Measurements from ENCODE around the gene EVI5L. TPM values are rescaled to one million over a fixed set of nuclear protein-coding genes. Genes with fewer than 3 reads are reported as not detected.

EVI5L gene
- polyA plus RNA-seq, 4 donors = 2.9 to 8.4 (median 5.6) TPM

DNA sequence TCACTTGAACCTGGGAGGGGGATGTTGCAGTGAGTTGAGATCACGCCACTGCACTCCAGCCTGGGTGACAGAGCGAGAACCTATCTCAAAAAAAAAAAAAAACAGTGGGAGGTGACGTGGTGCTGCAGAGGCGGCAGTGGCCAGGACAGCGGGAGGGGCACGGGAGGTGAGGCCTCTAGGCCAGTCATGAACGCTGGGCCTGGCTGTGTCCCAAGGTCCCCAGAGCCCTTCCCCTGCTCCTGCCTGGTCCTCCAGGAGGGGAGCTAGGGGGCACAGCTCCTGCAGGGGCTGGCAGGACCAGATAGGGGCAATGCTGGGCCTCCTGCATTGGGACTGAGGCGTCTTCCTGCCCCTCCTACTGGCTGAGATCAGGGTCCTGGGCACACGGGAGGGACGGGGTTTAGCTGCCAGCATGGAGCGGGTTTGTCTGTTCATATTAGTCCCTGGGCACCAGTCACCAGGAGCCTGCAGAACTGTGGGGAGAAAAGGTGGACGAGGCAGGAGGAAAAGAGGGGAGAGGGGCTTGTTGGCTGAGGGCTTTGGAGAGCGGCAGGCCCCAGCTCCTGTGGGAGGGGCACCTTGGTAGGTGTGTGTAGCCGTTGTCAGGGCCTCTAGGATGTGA is 78.2 kb downstream of the EVI5L start:
- H3K4me1 ChIP-seq (ENCODE audit: control insufficient read depth in 3 of 3, insufficient read depth in 2 of 3, low read depth in 1 of 3, low read length in 2 of 3) = peaks cover 0 to 14% (median 0%) of the 10 kb centered on the region in 3 donors
- WGBS, 3 donors = 78 to 83% (median 80%) methylated on average over 14 of the region's 14 CpGs
- peaks cover 8 to 79% (median 18%) of the 10 kb centered on the region in 3 donors for H3K36me3 ChIP-seq (ENCODE audit: control insufficient read depth in 3 of 3, insufficient read depth in 2 of 3, low read depth in 1 of 3, low read length in 3 of 3)
- no peaks in the 10 kb centered on the region for H3K9me3 ChIP-seq (ENCODE audit: control insufficient read depth in 2 of 2, insufficient read depth in 1 of 2, low read depth in 1 of 2, low read length in 1 of 2)
- FAIRE-seq = no peak
- DNase-seq = no peak
- no peak overlapping the region for H3K27ac ChIP-seq (ENCODE audit: low read depth in 1 of 3, low read length in 2 of 3)
- H3K4me3 ChIP-seq (ENCODE audit: low read depth in 1 of 3, low read length in 3 of 3) = no peak overlapping the region
- H3K27me3 ChIP-seq (ENCODE audit: control insufficient read depth in 3 of 3, insufficient read depth in 3 of 3, low read length in 3 of 3) = no peaks in the 10 kb centered on the region

DNA sequence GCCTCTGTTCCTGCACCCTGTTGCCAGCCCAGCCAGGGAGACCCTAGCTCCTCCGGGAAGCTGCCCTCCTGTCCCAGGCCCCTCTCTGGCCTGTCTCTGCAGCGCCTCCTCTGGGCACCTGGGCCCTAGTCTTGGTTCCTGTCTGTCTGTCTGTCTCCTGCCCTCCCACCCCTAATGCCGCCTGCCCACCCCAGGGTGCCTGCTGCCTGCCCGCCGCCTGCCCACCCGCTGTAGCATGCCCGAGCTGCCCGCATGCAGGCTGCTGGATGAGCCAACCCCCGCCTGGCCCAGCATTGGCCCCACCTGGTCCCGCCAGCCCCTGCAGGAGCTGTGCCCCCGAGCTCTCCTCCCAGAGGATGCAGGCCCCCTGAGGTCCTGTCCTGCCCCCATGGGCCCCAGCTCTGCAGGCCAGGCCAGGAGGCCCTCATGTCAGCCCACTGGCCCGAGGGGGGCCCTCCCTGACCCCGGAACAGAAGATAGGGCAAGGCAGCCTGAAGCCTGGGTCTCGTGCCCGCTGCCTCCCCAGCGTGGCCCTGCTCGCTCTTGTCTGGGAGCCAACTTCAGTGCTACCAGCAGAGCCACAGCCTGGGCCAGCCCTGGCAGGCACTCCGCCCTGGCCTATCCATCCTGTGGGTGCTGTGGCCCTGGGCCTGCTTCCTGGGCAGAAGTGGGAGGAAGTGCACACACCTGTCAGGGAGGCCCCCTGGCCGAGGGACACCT is 78.9 kb downstream of the EVI5L start:
- FAIRE-seq = no peak
- H3K36me3 ChIP-seq (ENCODE audit: control insufficient read depth in 3 of 3, insufficient read depth in 2 of 3, low read depth in 1 of 3, low read length in 3 of 3) = peaks cover 8 to 81% (median 18%) of the 10 kb centered on the region in 3 donors

DNA sequence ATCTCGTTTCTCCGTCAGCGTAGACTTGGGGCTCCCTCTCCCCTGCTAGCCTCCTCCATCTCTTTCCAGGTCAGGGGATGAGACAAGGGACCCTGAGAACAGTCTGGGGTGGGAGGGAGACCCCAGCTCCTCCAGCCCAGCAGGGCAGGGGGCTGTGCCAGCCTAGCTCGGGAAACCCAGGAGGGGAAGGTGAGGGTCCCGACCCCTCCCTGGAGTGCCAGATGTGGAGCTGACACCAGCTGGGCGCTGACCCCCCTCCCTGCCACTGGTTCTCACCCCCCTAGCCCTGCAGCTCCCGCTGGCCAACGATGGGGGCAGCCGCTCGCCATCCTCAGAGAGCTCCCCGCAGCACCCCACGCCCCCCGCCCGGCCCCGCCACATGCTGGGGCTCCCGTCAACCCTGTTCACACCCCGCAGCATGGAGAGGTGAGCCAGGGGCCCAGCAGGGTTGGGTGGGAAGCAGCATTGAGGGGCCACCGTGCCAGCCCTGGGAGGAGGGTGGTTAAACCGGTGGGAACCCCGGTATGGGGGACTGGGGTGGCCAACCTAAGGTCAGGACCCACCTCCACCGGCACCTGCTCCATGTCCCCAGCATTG is 79.6 kb downstream of the EVI5L start:
- no peak overlapping the region for H3K27ac ChIP-seq (ENCODE audit: low read depth in 1 of 3, low read length in 2 of 3)
- DNase-seq = no peak
- H3K27me3 ChIP-seq (ENCODE audit: control insufficient read depth in 3 of 3, insufficient read depth in 3 of 3, low read length in 3 of 3) = peaks cover 0 to 3% (median 0%) of the 10 kb centered on the region in 3 donors
- 89 to 94% (median 93%) methylated on average over 20 to 21 of the region's 21 CpGs for WGBS, 3 donors
- H3K4me1 ChIP-seq (ENCODE audit: control insufficient read depth in 3 of 3, insufficient read depth in 2 of 3, low read depth in 1 of 3, low read length in 2 of 3) = peaks cover 0 to 11% (median 0%) of the 10 kb centered on the region in 3 donors
- no peak overlapping the region for H3K4me3 ChIP-seq (ENCODE audit: low read depth in 1 of 3, low read length in 3 of 3)
- no peaks in the 10 kb centered on the region for H3K9me3 ChIP-seq (ENCODE audit: control insufficient read depth in 2 of 2, insufficient read depth in 1 of 2, low read depth in 1 of 2, low read length in 1 of 2)
- FAIRE-seq = no peak
- H3K36me3 ChIP-seq (ENCODE audit: control insufficient read depth in 3 of 3, insufficient read depth in 2 of 3, low read depth in 1 of 3, low read length in 3 of 3) = peaks cover 8 to 79% (median 18%) of the 10 kb centered on the region in 3 donors

More for the DNA sequence above, 78.9 kb downstream of the EVI5L start:
- no peaks in the 10 kb centered on the region for H3K9me3 ChIP-seq (ENCODE audit: control insufficient read depth in 2 of 2, insufficient read depth in 1 of 2, low read depth in 1 of 2, low read length in 1 of 2)
- H3K4me1 ChIP-seq (ENCODE audit: control insufficient read depth in 3 of 3, insufficient read depth in 2 of 3, low read depth in 1 of 3, low read length in 2 of 3) = peaks cover 0 to 13% (median 0%) of the 10 kb centered on the region in 3 donors
- no peak overlapping the region for H3K4me3 ChIP-seq (ENCODE audit: low read depth in 1 of 3, low read length in 3 of 3)
- no peaks in the 10 kb centered on the region for H3K27me3 ChIP-seq (ENCODE audit: control insufficient read depth in 3 of 3, insufficient read depth in 3 of 3, low read length in 3 of 3)
- no peak for DNase-seq
- no peak overlapping the region for H3K27ac ChIP-seq (ENCODE audit: low read depth in 1 of 3, low read length in 2 of 3)
- whole genome bisulfite sequencing, 3 donors = 89 to 93% (median 92%) methylated on average over 17 to 19 of the region's 19 CpGs

DNA sequence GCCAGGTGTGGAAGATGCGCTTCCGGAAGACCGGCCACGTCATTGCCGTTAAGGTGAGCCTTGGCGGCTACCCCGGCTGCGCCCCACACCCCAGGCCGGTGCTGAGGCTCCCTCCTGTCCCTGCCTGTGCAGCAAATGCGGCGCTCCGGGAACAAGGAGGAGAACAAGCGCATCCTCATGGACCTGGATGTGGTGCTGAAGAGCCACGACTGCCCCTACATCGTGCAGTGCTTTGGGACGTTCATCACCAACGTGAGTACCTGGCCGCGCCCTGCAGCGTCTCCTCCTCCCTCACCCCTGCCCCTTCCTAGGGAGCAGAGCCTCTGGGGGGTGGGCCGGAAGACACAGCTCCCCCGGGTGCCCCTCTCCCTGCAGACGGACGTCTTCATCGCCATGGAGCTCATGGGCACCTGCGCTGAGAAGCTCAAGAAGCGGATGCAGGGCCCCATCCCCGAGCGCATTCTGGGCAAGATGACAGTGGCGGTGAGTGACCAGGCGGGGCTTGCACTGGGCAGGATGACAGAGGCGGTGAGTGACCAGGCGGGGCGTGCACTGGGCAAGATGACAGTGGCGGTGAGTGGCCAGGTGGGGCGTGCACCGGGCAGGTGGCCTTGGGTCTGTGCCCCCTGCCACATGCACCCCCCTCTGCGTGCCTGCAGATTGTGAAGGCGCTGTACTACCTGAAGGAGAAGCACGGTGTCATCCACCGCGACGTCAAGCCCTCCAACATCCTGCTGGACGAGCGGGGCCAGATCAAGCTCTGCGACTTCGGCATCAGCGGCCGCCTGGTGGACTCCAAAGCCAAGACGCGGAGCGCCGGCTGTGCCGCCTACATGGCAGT is 80.5 kb downstream of the EVI5L start:
- Histone ChIP-seq H3K9me3 (ENCODE audit: control insufficient read depth in 2 of 2, insufficient read depth in 1 of 2, low read depth in 1 of 2, low read length in 1 of 2) (no peaks in the 10 kb centered on the region), H3K36me3 (ENCODE audit: control insufficient read depth in 3 of 3, insufficient read depth in 2 of 3, low read depth in 1 of 3, low read length in 3 of 3) (peaks cover 8 to 71% (median 18%) of the 10 kb centered on the region in 3 donors), H3K27me3 (ENCODE audit: control insufficient read depth in 3 of 3, insufficient read depth in 3 of 3, low read length in 3 of 3) (peaks cover 0 to 13% (median 3%) of the 10 kb centered on the region in 3 donors), H3K4me1 (ENCODE audit: control insufficient read depth in 3 of 3, insufficient read depth in 2 of 3, low read depth in 1 of 3, low read length in 2 of 3) (peaks cover 0 to 4% (median 0%) of the 10 kb centered on the region in 3 donors), H3K4me3 (ENCODE audit: low read depth in 1 of 3, low read length in 3 of 3) (no peak overlapping the region), H3K27ac (ENCODE audit: low read depth in 1 of 3, low read length in 2 of 3) (no peak overlapping the region)
- 93 to 94% (median 94%) methylated on average over 54 of the region's 54 CpGs for WGBS, 3 donors
- no peak for DNase-seq
- FAIRE-seq = no peak

DNA sequence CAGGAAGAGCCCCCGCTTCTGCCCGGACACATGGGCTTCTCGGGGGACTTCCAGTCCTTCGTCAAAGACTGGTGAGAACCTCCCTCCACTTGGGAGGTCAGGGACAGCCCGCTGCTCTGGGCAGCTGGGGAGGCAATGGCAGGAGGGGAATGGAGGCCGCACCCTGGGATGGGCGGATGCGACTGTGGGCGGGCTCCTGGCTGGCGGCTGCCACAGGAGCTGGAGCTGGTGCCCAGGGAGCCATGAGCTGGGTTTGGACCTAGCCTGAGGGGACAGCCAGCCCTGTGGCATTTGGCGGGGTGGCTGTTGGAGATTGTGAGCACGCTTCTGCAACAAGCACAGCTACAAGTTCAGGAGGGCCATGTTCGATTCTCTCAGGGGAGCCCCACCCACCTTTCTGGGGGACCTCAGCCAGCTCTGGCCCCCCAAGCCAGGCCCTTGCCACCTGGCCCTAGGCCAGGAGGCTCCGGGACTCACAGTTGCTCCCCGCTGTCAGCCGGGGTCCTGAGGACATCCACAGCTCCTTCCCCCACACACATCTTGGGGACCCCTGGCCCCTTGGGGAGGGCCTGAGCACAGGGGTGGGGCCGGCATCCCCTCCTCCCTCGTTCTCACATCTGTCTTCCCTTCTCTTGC is 81.6 kb downstream of the EVI5L start:
- DNase-seq (no peak), FAIRE-seq (no peak)
- peaks cover 6 to 62% (median 18%) of the 10 kb centered on the region in 3 donors for H3K36me3 ChIP-seq (ENCODE audit: control insufficient read depth in 3 of 3, insufficient read depth in 2 of 3, low read depth in 1 of 3, low read length in 3 of 3)
- H3K4me3 ChIP-seq (ENCODE audit: low read depth in 1 of 3, low read length in 3 of 3) = no peak overlapping the region
- peaks cover 0 to 10% (median 0%) of the 10 kb centered on the region in 3 donors for H3K4me1 ChIP-seq (ENCODE audit: control insufficient read depth in 3 of 3, insufficient read depth in 2 of 3, low read depth in 1 of 3, low read length in 2 of 3)
- 87 to 90% (median 88%) methylated on average over 18 of the region's 18 CpGs for WGBS, 3 donors
- peaks cover 0 to 23% (median 8%) of the 10 kb centered on the region in 3 donors for H3K27me3 ChIP-seq (ENCODE audit: control insufficient read depth in 3 of 3, insufficient read depth in 3 of 3, low read length in 3 of 3)
- no peak overlapping the region for H3K27ac ChIP-seq (ENCODE audit: low read depth in 1 of 3, low read length in 2 of 3)
- no peaks in the 10 kb centered on the region for H3K9me3 ChIP-seq (ENCODE audit: control insufficient read depth in 2 of 2, insufficient read depth in 1 of 2, low read depth in 1 of 2, low read length in 1 of 2)

DNA sequence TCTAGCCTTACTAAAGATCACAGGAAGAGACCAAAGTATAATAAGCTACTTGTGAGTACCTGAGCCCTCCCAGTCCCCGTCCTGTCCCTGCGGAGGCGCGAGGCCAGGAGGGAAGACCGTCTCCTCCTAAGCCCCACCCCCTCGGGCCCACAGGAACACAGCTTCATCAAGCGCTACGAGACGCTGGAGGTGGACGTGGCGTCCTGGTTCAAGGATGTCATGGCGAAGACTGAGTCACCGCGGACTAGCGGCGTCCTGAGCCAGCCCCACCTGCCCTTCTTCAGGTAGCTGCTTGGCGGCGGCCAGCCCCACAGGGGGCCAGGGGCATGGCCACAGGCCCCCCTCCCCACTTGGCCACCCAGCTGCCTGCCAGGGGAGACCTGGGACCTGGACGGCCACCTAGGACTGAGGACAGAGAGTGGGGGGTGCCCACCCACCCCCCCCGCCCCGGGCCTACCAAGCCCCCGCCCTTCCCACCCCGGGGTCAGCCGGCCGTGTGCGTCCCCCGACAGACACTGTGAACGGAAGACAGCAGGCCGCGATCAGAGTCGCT is 82.2 kb downstream of the EVI5L start:
- 92 to 94% (median 92%) methylated on average over 19 to 31 of the region's 31 CpGs for WGBS, 3 donors
- Histone ChIP-seq H3K4me1 (ENCODE audit: control insufficient read depth in 3 of 3, insufficient read depth in 2 of 3, low read depth in 1 of 3, low read length in 2 of 3) (peaks cover 2 to 13% (median 2%) of the 10 kb centered on the region in 3 donors), H3K4me3 (ENCODE audit: low read depth in 1 of 3, low read length in 3 of 3) (no peak overlapping the region), H3K36me3 (ENCODE audit: control insufficient read depth in 3 of 3, insufficient read depth in 2 of 3, low read depth in 1 of 3, low read length in 3 of 3) (peaks cover 6 to 59% (median 18%) of the 10 kb centered on the region in 3 donors), H3K27ac (ENCODE audit: low read depth in 1 of 3, low read length in 2 of 3) (no peak overlapping the region), H3K27me3 (ENCODE audit: control insufficient read depth in 3 of 3, insufficient read depth in 3 of 3, low read length in 3 of 3) (peaks cover 0 to 27% (median 11%) of the 10 kb centered on the region in 3 donors), H3K9me3 (ENCODE audit: control insufficient read depth in 2 of 2, insufficient read depth in 1 of 2, low read depth in 1 of 2, low read length in 1 of 2) (no peaks in the 10 kb centered on the region)
- DNase-seq (no peak), FAIRE-seq (no peak)

DNA sequence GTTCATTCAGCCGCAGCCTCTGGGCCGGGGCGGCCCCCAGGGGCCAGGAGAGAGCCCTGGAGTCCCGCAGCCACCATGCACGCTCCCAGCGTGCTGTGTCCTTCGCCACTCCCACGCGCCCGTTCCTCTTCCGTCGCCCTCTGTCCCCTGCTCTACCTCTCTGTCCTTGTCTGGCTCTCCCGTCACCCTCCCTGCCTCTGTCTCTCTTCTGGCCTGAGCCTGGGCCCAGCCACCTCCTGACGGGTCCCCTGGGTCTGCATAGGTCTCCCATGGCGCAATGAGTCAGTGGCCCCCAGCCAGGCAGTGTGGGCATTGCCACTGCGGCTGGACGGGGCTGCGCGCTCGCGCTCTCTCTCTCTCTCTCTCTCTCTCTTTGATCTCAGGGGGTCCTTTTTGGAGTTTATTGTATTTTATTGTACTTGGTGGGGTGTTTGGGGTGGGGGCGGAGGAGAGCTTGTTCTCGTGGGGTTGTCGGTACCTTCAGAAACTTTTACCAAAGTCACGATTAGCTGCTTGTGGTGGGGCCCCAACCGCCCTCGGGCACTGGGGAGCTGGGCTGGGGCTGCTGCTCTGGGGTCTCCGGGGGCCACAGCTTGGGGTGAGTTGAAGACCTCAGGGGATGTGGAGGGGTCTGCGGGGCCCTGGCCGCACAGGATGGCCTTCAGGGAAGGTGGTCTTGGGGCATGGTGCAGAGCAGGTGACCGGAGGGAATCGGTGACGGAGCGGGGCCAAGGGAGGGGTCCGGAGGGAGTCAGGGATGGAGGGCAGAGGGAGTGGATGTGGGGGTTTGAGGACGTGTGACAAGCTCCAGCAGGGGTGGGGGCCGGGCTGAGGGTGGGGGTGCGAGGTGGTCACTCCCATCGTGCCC is 82.9 kb downstream of the EVI5L start:
- H3K4me3 ChIP-seq (ENCODE audit: low read depth in 1 of 3, low read length in 3 of 3) = no peak overlapping the region
- DNase-seq (no peak), FAIRE-seq (no peak)
- H3K36me3 ChIP-seq (ENCODE audit: control insufficient read depth in 3 of 3, insufficient read depth in 2 of 3, low read depth in 1 of 3, low read length in 3 of 3) = peaks cover 6 to 52% (median 18%) of the 10 kb centered on the region in 3 donors
- H3K9me3 ChIP-seq (ENCODE audit: control insufficient read depth in 2 of 2, insufficient read depth in 1 of 2, low read depth in 1 of 2, low read length in 1 of 2) = no peaks in the 10 kb centered on the region
- no peak overlapping the region for H3K27ac ChIP-seq (ENCODE audit: low read depth in 1 of 3, low read length in 2 of 3)
- H3K4me1 ChIP-seq (ENCODE audit: control insufficient read depth in 3 of 3, insufficient read depth in 2 of 3, low read depth in 1 of 3, low read length in 2 of 3) = peaks cover 2 to 16% (median 3%) of the 10 kb centered on the region in 3 donors
- WGBS, 3 donors = 93% methylated on average over 33 to 39 of the region's 39 CpGs
- H3K27me3 ChIP-seq (ENCODE audit: control insufficient read depth in 3 of 3, insufficient read depth in 3 of 3, low read length in 3 of 3) = peaks cover 0 to 32% (median 14%) of the 10 kb centered on the region in 3 donors
